H1 (cell line): ENCODE measurements around the gene BIVM. TPM values are rescaled to one million over a fixed set of nuclear protein-coding genes. Genes with fewer than 3 reads are reported as not detected.

Experiments
- CTCF ChIA-PET: fragments of 300-600 bp; sonication (Branson Sonifier 250); formaldehyde crosslinking; loops from one replicate; lab custom pipeline; 2021; ENCODE audit not compliant: partially characterized antibody; lab: Charles Lee
- POLR2A ChIA-PET: fragments of 300-600 bp; sonication (Branson Sonifier 250); formaldehyde crosslinking; loops from one replicate; lab custom pipeline; 2021; ENCODE audit warnings: inconsistent platforms; ENCODE audit not compliant: partially characterized antibody; lab: Charles Lee
- DNase-seq, 2 experiments: peaks; one replicate each; pipeline versions ENCODE4 v3.0.0 to v3.0.0-alpha.2; 2010 to 2022; ENCODE audit warnings: low spot score in 2 of 2, low read depth in 1 of 2, mixed read lengths in 1 of 2
- FAIRE-seq: peaks from 2 replicates; lab custom pipeline; 2011; peaks lifted over from hg19 to GRCh38; lab: Jason Lieb, UNC
- H2AFZ ChIP-seq: 2 replicates; pipeline ENCODE4 v1.8.1; 2012; ENCODE audit warnings: low read length, inconsistent platforms
- H2AK5ac ChIP-seq: 2 replicates; pipeline ENCODE4 v1.6.1; 2013; ENCODE audit warnings: low read depth, low read length
- H2BK120ac ChIP-seq: replicated peaks from 2 replicates; pipeline ENCODE3; 2013; ENCODE audit warnings: low read depth, low read length, inconsistent platforms
- H2BK12ac ChIP-seq: 2 replicates; pipeline ENCODE4 v1.6.1; 2013; ENCODE audit warnings: low read depth, low read length
- H2BK15ac ChIP-seq: 2 replicates; pipeline ENCODE4 v1.6.1; 2013; ENCODE audit warnings: low read length
- H2BK20ac ChIP-seq: 2 replicates; pipeline ENCODE4 v1.6.1; 2013; ENCODE audit warnings: low read length
- H2BK5ac ChIP-seq: 2 replicates; pipeline ENCODE4 v1.6.1; 2013; ENCODE audit warnings: low read depth, low read length
- H3K14ac ChIP-seq: 2 replicates; pipeline ENCODE4 v1.6.1; 2013; ENCODE audit warnings: inconsistent platforms; ENCODE audit not compliant: insufficient read length
- H3K18ac ChIP-seq: 2 replicates; pipeline ENCODE4 v1.6.1; 2013; ENCODE audit warnings: low read length; ENCODE audit errors: extremely low read depth
- H3K23ac ChIP-seq: 2 replicates; pipeline ENCODE4 v1.6.1; 2013; ENCODE audit warnings: inconsistent platforms; ENCODE audit not compliant: insufficient read length
- H3K23me2 ChIP-seq: 2 replicates; pipeline ENCODE4 v1.6.1; 2013; ENCODE audit warnings: low read depth, low read length
- H3K27ac ChIP-seq: 2 replicates; pipeline ENCODE4 v1.6.1; 2011; ENCODE audit warnings: low read depth, low read length, inconsistent platforms
- H3K27me3 ChIP-seq, 4 experiments: replicated peaks in 1 of 4; 1 replicate in 1 of 4; 2 replicates in 3 of 4; pipeline versions ENCODE4 v1.6.1 to v1.8.1; 2011 to 2013; ENCODE audit warnings: low read length in 3 of 4, mild to moderate bottlenecking in 3 of 4, inconsistent platforms in 2 of 4, mixed read lengths in 2 of 4, moderate library complexity in 1 of 4; ENCODE audit not compliant: control insufficient read depth in 3 of 4, insufficient read depth in 3 of 4; ENCODE audit errors: extremely low read depth in 1 of 4
- H3K36me3 ChIP-seq, 4 experiments: 2 replicates each; pipeline versions ENCODE4 v1.6.1 to v1.8.1; 2011 to 2013; ENCODE audit warnings: mild to moderate bottlenecking in 4 of 4, low read length in 3 of 4, moderate library complexity in 2 of 4, control low read depth in 1 of 4, inconsistent platforms in 1 of 4; ENCODE audit not compliant: insufficient read depth in 4 of 4, control insufficient read depth in 2 of 4
- H3K4ac ChIP-seq: replicated peaks from 2 replicates; pipeline ENCODE3; 2013; ENCODE audit warnings: low read length, low read depth, mixed read lengths, inconsistent platforms; ENCODE audit not compliant: insufficient read length
- H3K4me1 ChIP-seq, 4 experiments: replicated peaks in 1 of 4; 1 replicate in 1 of 4; 2 replicates in 3 of 4; pipeline versions ENCODE4 v1.6.1 to v1.8.1; 2011 to 2013; ENCODE audit warnings: low read length in 3 of 4, inconsistent platforms in 2 of 4, mixed read lengths in 1 of 4; ENCODE audit not compliant: insufficient read depth in 4 of 4, control insufficient read depth in 3 of 4
- H3K4me2 ChIP-seq, 2 experiments: 2 replicates each; pipeline versions ENCODE4 v1.6.1 to v1.8.1; 2011 to 2013; ENCODE audit warnings: low read depth in 2 of 2, low read length in 2 of 2, control low read depth in 1 of 2, inconsistent platforms in 1 of 2, mild to moderate bottlenecking in 1 of 2; ENCODE audit not compliant: insufficient read depth in 1 of 2
- H3K4me3 ChIP-seq, 4 experiments: fragments of 200-600, 300-600 bp in 1 of 4; sonication (generic), shearing (Covaris generic), sonication (Bioruptor Twin) in 1 of 4; 2 replicates each; pipeline versions ENCODE4 v1.5.1 to v1.8.1; 2011 to 2016; ENCODE audit warnings: low read length in 4 of 4, low read depth in 3 of 4, control low read depth in 2 of 4, inconsistent platforms in 2 of 4, mild to moderate bottlenecking in 2 of 4, mixed read lengths in 1 of 4, moderate library complexity in 1 of 4; ENCODE audit not compliant: insufficient read depth in 2 of 4; ENCODE audit errors: extremely low read depth in 1 of 4
- H3K56ac ChIP-seq: replicated peaks from 2 replicates; pipeline ENCODE3; 2013; ENCODE audit warnings: low read depth, mild to moderate bottlenecking, mixed read lengths, low read length, inconsistent platforms; ENCODE audit not compliant: insufficient read length
- H3K79me1 ChIP-seq: 2 replicates; pipeline ENCODE4 v1.6.1; 2013; ENCODE audit warnings: low read depth, low read length, control low read depth
- H3K79me2 ChIP-seq, 2 experiments: 2 replicates each; pipeline versions ENCODE4 v1.6.1 to v1.8.1; 2012 to 2013; ENCODE audit warnings: low read length in 2 of 2, mild to moderate bottlenecking in 2 of 2, inconsistent platforms in 1 of 2; ENCODE audit not compliant: insufficient read depth in 2 of 2, control insufficient read depth in 1 of 2
- H3K9ac ChIP-seq, 4 experiments: replicated peaks in 1 of 4; 1 replicate in 1 of 4; 2 replicates in 3 of 4; pipeline versions ENCODE4 v1.6.1 to v1.8.1; 2011 to 2013; ENCODE audit warnings: low read depth in 3 of 4, low read length in 3 of 4, control low read depth in 2 of 4, mild to moderate bottlenecking in 2 of 4, moderate library complexity in 2 of 4, inconsistent platforms in 1 of 4; ENCODE audit errors: extremely low read depth in 1 of 4
- H3K9me3 ChIP-seq, 2 experiments: 2 replicates each; pipeline versions ENCODE4 v1.6.1 to v1.8.1; 2012 to 2013; ENCODE audit warnings: mild to moderate bottlenecking in 2 of 2, moderate library complexity in 2 of 2, control low read depth in 1 of 2, inconsistent platforms in 1 of 2, low read depth in 1 of 2, low read length in 1 of 2, mixed read lengths in 1 of 2; ENCODE audit not compliant: insufficient read depth in 2 of 2
- H4K20me1 ChIP-seq, 2 experiments: replicated peaks in 1 of 2; 2 replicates each; pipeline versions ENCODE3 to v1.8.1; 2011 to 2013; ENCODE audit warnings: inconsistent platforms in 2 of 2, low read length in 2 of 2, mild to moderate bottlenecking in 1 of 2; ENCODE audit not compliant: insufficient read depth in 2 of 2, control insufficient read depth in 1 of 2
- H4K5ac ChIP-seq: 2 replicates; pipeline ENCODE4 v1.6.1; 2013; ENCODE audit warnings: low read length, low read depth, mixed read lengths, inconsistent platforms; ENCODE audit not compliant: insufficient read length
- H4K8ac ChIP-seq: 2 replicates; pipeline ENCODE4 v1.8.0; 2013; ENCODE audit warnings: mild to moderate bottlenecking, moderate library complexity, low read length, inconsistent platforms; ENCODE audit not compliant: insufficient read depth; ENCODE audit errors: extremely low read depth
- H4K91ac ChIP-seq: replicated peaks from 2 replicates; pipeline ENCODE3; 2013; ENCODE audit warnings: low read length, mixed read lengths, inconsistent platforms; ENCODE audit not compliant: insufficient read length
- CEBPB ChIP-seq: IDR thresholded peaks from 2 replicates; pipeline ENCODE4 v1.6.1; 2012; ENCODE audit warnings: low read depth, low read length
- CREB1 ChIP-seq: IDR thresholded peaks from 2 replicates; pipeline ENCODE4 v1.6.1; 2012; ENCODE audit warnings: inconsistent platforms
- EZH2 ChIP-seq: fragments of 200-600 bp; sonication (generic); IDR thresholded peaks from 2 replicates; pipeline ENCODE4 v1.7.1; 2012; ENCODE audit warnings: low read depth, mild to moderate bottlenecking, moderate library complexity, low read length, inconsistent platforms; ENCODE audit not compliant: severe bottlenecking
- PHF8 ChIP-seq: fragments of 200-600 bp; sonication (generic); conservative IDR thresholded peaks from 2 replicates; pipeline ENCODE4 v1.7.1; 2012; ENCODE audit warnings: low read depth, mild to moderate bottlenecking, inconsistent platforms, low read length, moderate library complexity
- SP1 ChIP-seq: IDR thresholded peaks from 2 replicates; pipeline ENCODE4 v1.6.1; 2011; ENCODE audit warnings: low read depth, low read length
- TBP ChIP-seq: IDR thresholded peaks from 2 replicates; pipeline ENCODE4 v1.6.1; 2011; ENCODE audit warnings: low read depth, low read length, improper control_type of control experiment
- WGBS, 2 experiments: shearing (Covaris generic) in 1 of 2; methylation state at CpG; one replicate each; pipeline versions ENCODE4 v1.1.6 to v1.1.7; 2013 to 2015; ENCODE audit warnings: low lambda C conversion rate in 2 of 2, mixed read lengths in 2 of 2, inconsistent platforms in 1 of 2, low coverage in 1 of 2, missing lambda C conversion rate in 1 of 2; ENCODE audit not compliant: insufficient replicate concordance in 2 of 2, insufficient coverage in 1 of 2, insufficient read length in 1 of 2; ENCODE audit errors: extremely low coverage in 1 of 2, missing lambda C conversion rate in 1 of 2; 5-methylcytosine and 5-hydroxymethylcytosine counted together
- polyA plus RNA-seq, 7 experiments: library from polyadenylated mRNA; depleted of rRNA in 3 of 7; stranded (reverse) in 5 of 7; unstranded in 2 of 7; fragments of >200 nt in 5 of 7; fragments of 200-250 nt in 2 of 7; gene quantifications; 1 replicate in 5 of 7; 2 replicates in 1 of 7; 4 replicates in 1 of 7; pipeline versions ENCODE4 v1.2.1 to v1.2.3, GENCODE V29; 2011 to 2013; ENCODE audit warnings: missing spikeins in 2 of 7, mixed read lengths in 2 of 7
- total RNA-seq: library from RNA; stranded (reverse); fragmentation: NEBNext Ultra II Directional; extraction: Animal tissue kit (Norgen Biotek cat#: 25700); gene quantifications from 2 replicates; pipeline ENCODE4 v1.2.1, GENCODE V29; 2021

Gene BIVM
- total and polyA plus RNA-seq, 2 of the 8 experiments (the other 6 are each of a cell fraction or from before 2014, with no cell fraction given), result 1.8 to 5.5 TPM

DNA sequence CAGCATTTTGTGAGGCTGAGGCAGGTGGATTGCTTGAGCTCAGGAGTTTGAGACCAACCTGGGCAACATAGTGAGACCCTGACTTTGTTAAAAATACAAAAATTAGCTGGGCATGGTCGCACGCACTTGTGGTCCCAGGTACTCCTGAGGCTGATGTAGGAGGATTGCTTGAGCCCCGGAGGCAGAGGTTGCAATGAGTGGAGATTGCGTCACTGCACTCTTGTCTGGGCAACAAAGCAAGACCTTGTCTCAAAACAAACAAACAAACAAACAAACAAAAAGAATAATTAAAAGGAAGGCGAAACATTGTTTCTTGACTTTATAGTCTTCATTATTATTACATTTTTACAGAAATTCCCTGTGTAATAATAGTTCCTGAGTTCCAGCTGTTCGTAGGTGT lies 15.9 kb downstream of the BIVM start:
- no peak for FAIRE-seq
- Histone ChIP-seq H4K5ac (no peak overlapping the region), H2AFZ (no peak overlapping the region), H2BK15ac (no peak overlapping the region), H3K4ac (no peak overlapping the region), H3K79me2 (no peaks in the 10 kb centered on the region), H2BK5ac (no peak overlapping the region), H2BK20ac (no peak overlapping the region), H3K14ac (no peak overlapping the region), H4K91ac (no peak overlapping the region), H2BK12ac (no peak overlapping the region), H2AK5ac (no peak overlapping the region), H3K18ac (no peak overlapping the region), H3K23me2 (peaks cover 2% of the 10 kb centered on the region; the same call in 1 of the 2 replicates), H3K9me3 (no peaks in the 10 kb centered on the region), H4K20me1 (no peaks in the 10 kb centered on the region), H3K79me1 (no peaks in the 10 kb centered on the region), H3K36me3 (no peaks in the 10 kb centered on the region), H3K4me2 (no peak overlapping the region), H3K27ac (no peak overlapping the region), H4K8ac (no peak overlapping the region), H2BK120ac (no peak overlapping the region), H3K9ac (no peak overlapping the region), H3K56ac (no peak overlapping the region), H3K27me3 (no peaks in the 10 kb centered on the region), H3K4me1 (no peaks in the 10 kb centered on the region), H3K4me3 (no peak overlapping the region), H3K23ac (no peak overlapping the region)
- ChIA-PET CTCF (interaction anchor here (1.6 kb wide), 1 partner anchor 9 kb away, joined by 4 read pairs; no protein-coding TSS in a partner anchor), POLR2A (interaction anchor here (1.1 kb wide), 1 partner anchor 31 kb away, joined by 4 read pairs; the partner anchor contains the start of gene ERCC5)
- no peak for DNase-seq
- WGBS, 2 experiments, result 91% methylated on average over 6 of the region's 6 CpGs; no CpG with 5 or more reads in 1 of the 2 experiments
- TF ChIP-seq SP1 (no peak), PHF8 (no peak), CEBPB (peak; percentile 45; the same call in 1 of the 2 replicates), EZH2 (no peak), TBP (no peak), CREB1 (no peak)
